ENCODE data around the gene ACADS.
A peak's percentile ranks its signal among the peaks of the same experiment; 100 is the strongest.

ACADS gene

GRCh38 chr12:120702637-120703036 lies 23.0 kb upstream of the ACADS start:
- no peak for DNase-seq (ENCODE audit: low spot score)

DNA sequence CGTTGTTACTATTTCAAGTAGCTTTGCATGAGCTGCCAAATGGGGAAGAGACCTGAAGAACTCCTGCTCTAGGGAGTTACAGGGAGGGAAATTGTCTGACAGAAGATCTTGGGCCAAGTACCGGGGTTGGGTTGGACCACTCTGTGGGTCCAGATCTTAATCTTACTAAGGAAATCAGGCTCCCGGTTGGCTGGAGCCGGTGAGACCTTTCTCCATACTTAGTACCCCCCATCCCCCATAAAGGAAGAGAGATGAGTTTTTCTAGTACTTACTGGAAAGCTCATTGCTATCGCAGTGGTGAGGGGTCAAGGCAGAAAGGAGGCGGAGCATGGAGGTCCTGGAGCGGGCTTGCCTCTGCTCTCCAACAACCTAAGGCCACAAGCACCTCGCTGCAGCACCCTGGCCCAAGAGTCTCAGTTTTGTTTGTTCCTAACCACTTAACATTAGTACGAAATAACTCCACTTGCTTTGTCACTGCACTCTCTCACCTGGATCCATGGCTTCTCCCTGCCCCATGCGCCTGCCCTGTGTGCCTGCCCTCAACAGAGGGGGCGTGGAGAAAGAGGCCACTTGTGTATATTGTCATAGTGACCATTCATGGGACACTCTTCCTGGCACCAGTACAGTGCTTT lies 22.2 kb upstream of the ACADS start:
- DNase-seq (ENCODE audit: low spot score), result no peak

- no peak for DNase-seq (ENCODE audit: low spot score)
Measured at GRCh38 chr12:120705618-120706017, 20.0 kb upstream of the ACADS start.

- no peak for DNase-seq (ENCODE audit: low spot score)
Measured at GRCh38 chr12:120706029-120706428, 19.6 kb upstream of the ACADS start.

DNA sequence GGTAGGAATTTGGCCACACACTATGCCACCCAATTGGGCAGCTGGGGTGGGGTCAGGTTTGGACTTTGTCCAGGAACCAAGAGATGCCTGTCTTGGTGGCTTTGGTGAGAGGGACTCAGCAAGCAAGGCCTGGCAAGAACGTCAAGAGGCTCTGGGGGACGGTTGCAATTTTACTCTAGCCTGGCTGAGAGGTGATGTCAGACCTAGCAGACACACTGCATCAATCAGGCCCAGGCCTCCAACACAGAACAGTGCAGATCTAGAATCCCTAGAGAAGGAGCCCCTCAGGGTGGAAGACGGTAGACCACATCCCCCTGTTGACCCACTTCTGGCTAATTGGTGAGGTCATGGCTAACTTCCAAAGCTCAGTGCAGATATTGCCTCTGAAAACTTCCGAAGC lies 17.0 kb upstream of the ACADS start:
- DNase-seq (ENCODE audit: low spot score), result no peak

DNA sequence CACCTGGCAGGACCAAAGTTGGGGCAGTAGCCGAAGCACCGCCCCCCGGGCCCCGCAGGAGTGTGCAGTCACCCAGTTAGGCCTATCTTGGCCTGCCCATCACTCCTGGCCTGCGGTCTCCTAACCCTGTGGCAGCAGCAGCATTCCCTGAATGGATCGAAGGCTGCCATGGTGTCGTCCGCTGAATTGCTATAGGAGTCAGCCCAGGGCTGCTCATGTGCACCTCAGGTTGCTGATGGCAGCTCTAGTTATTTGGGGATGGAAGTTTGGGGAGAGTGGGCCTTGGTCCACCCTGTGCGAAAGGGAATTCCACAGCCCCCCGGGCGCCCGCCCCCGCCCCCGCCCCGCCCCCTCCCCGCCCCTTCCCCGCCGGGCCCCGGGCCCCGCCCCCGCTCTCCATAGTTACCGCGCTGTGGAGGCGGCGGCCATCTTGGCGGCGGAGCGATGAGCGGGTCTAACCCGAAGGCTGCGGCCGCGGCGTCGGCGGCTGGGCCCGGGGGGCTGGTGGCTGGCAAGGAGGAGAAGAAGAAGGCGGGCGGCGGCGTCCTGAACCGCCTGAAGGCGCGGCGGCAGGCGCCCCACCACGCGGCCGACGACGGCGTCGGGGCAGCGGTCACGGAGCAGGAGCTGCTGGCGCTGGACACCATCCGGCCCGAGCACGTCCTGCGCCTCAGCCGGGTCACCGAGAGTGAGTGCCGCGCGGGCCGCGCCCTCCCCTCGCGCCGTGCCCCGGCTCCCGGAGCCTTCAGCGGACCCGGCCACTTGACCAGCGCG lies 15.4 kb upstream of the ACADS start, which contains the start of gene UNC119B:
TSS of gene UNC119B (plus strand) at position 428 of the 774 bp plus-strand sequence. CDS start at position 445, 17 bp downstream.
- DNase-seq (ENCODE audit: low spot score), result peak; percentile 92

GRCh38 chr12:120710805-120711296 lies 14.8 kb upstream of the ACADS start:
- DNase-seq (ENCODE audit: low spot score), result no peak

GRCh38 chr12:120711411-120711810 lies 14.2 kb upstream of the ACADS start:
- no peak for DNase-seq (ENCODE audit: low spot score)

GRCh38 chr12:120712610-120713009 lies 13.0 kb upstream of the ACADS start:
- no peak for DNase-seq (ENCODE audit: low spot score)

GRCh38 chr12:120713861-120714482 lies 11.7 kb upstream of the ACADS start:
- DNase-seq (ENCODE audit: low spot score), result peak; percentile 81

GRCh38 chr12:120718055-120718454 lies 7.6 kb upstream of the ACADS start:
- no peak for DNase-seq (ENCODE audit: low spot score)

- no peak for DNase-seq (ENCODE audit: low spot score)
Measured at GRCh38 chr12:120719072-120719471, 6.6 kb upstream of the ACADS start.

DNA sequence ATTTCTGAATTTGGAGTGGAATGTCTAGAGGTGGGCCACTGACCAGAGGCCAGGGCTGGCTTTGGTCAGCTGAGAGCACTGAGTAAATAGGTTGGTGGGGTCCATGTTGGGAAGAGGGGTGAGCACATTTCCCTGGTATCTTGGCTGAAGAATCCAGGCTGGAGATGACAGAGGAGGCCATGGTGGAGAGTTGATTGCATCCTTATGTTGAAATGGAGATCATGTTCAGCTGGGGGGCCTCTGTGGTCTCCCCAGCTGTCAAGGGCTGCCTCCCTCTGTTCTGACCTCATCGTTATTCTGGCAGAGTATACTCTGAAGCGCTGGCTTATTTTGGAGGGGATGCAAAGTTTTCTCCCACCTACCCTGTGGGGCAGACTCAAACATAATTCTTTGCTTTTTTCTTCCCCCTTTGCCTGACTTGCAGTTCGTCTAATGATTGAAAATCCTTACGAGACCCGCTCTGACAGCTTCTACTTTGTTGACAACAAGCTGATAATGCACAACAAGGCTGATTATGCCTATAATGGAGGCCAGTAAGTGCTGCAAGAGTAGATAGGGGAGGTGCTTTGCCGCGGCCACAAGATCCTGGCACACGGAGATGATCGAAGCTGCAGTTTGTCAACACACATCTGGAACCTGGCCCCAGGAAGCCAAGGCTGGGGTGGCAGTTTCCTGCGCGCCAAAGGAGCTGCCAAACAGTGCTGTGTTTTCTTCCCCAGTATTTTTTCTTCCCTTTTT lies 6.0 kb upstream of the ACADS start:
- no peak for DNase-seq (ENCODE audit: low spot score)

DNA sequence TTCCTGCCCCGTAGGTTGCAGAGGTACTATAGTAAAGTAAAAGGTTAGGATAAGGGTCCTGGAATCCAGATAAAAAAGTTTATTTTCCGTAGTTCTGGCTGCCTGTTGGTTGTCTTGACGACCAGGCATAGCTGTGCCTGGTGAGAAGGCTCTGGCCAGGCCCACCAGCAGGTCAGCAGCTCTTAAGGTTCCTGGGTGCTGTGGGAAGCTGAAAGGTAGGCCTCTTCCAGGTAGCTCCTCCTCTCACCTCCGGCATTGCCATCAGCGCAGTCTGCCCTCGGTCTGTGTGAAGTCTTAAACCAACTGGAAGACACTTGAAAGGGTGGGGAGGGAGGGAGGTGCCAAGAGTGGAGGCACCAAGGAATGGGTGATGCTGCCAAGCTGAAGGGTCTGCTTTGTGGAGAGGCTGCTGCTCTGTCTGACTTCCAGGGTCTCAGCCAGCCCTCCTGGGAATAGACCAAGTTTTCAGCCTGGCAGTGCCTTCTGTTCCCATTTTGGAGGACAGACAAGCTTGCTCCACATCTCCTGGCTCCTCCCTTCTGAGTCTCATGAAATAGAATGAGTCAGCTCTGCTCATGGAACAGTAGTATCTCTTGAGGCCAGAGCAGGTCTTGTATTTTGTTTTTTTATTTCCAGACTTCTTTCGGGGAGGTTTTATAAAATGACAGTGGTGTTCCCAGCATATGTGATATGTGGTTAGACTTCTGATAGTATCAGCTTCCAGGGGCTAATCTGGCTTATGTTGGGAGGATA lies 5.2 kb upstream of the ACADS start:
- no peak for DNase-seq (ENCODE audit: low spot score)

DNA sequence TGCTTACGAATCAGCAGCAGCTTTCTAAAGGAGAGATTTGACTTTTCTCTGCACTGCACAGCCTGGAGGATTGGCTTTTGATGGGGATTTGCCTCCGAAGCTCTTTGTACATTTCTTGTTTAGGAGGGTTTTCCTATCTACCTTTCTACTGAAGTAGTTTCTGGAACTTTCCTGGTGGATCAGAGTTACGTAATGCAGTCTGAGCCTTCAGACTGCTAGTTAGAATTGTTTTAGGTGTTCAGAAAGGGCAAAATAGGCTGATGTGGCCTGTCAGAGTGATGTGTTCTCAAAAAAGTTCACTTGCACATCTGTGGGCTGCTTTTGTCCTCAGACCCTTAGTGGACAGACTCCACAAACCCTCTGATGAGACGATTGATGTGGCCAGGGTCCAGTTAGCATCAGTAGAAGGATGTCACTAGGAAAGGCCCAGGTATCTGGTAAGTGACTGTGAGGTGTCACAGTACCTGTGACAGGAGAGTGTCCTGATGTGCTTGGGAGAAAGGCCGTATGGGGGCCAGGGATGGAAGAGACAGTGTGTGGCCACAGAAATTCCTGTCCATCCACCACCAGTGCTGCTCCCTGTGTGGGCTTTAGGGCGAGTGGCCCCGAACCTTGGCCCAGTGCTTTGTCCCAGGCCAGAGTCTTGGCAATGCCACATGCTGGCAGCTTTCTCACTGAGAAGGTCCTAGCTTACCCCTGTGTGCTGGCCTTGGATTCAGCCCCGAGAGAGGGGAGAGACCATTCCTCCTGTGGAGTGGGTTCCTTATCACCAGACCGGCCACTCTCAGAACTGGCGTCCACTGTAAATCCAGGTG lies 4.4 kb upstream of the ACADS start:
- DNase-seq (ENCODE audit: low spot score), result no peak

DNA sequence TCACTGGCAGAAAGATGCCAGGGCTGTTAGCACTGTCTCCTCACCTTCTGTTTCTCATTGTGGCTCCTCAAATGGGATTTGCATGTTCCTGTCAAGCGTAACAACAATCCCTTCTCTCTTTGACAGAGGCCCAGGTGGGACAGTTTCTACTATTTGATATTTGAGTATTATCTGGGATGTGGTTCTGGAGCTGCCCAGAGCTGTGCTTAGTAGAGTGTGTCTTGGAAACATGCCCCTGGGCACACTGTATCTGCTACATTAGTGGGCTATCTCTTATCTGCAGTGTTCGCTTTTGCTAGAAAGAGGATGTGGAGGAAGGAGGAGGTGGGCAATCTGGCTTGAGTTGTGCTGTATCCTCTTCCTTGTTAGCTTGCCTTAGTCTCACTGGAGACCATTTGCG lies 3.8 kb upstream of the ACADS start:
- no peak for DNase-seq (ENCODE audit: low spot score)

DNA sequence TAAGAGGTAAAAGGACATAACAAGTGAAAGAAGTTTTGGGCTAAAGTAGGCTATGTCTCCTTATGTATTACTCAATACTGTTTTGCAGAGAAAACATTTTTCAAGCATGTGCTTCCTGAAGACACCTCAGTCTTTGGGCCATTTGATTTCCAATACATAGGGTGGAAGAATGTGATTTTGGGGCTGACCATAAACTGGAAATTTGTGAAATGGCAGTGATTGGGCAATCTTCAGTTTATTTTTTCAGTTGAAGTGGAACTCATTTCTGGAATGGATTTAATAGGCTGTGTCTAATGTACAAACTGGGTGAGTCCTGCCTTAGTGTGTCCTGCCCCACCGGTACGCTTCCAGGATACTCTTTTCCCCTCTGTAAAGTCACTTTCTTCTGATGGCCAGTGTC lies 2.8 kb upstream of the ACADS start:
- no peak for DNase-seq (ENCODE audit: low spot score)

DNA sequence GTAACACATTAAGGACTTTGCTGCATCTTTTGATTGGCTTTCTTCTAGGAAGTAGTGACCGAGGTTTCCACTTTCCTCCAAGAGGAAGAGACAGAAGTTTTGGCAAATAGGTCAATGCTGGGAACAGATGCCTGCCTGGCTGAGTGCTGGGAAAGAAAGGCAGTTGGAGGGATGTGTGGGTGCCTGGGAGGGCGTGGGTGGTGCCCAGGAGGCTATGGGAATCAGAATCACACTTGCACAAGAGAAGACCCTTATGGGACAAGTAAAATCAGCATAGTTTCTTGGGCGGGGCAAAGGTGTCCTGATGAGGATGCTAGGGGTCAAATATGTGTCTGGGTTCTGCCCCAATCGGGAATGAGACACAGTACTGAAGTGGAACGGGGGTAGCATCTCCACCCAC lies 906 bp upstream of the ACADS start:
- DNase-seq (ENCODE audit: low spot score), result no peak

DNA sequence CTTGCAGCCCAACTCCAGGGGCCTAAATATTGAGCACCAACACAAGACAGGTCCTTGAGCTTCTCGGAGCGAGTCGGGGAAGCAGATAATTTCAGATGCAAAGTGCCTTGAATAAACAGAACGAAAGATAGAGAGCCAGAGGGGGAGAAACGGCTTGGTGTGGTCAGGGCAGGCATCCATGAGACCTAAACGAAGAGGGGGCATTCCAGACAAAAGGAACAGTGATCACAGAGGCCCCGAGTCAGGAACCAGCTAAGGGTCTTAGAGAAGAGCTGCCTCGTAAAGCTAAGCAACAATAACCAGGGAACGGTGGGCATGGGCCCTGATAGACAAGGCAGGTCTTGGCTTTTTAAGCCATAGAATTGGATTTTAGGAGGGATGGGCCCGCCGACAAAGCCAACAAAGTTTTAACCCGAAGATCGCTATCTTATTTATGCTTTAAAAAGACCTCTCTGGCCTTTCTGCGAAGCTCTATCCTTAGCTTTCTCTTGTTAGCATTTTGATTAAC lies 421 bp upstream of the ACADS start:
- no peak for DNase-seq (ENCODE audit: low spot score)

DNA sequence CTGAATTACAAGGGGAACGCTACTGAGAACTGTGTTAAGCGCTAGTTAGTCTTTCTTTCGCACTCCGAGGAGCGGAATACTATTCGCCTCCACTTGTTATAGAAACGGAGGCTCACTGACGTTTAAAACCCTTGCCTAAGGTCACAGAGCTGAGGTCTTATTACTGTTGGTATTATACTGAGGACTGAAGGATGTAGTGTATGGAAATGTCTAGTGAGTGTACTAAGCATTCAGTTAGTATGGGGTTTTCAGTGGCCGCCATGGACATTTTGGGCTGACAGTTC lies 826 bp downstream of the ACADS start:
- DNase-seq (ENCODE audit: low spot score), result no peak

GRCh38 chr12:120726961-120727360 lies 1.3 kb downstream of the ACADS start:
- DNase-seq (ENCODE audit: low spot score), result no peak
